Measurements from ENCODE around the gene SCAMP4. TPM values are rescaled to one million over a fixed set of nuclear protein-coding genes. Genes with fewer than 3 reads are reported as not detected.
A peak's percentile ranks its signal among the peaks of the same experiment; 100 is the strongest.

SCAMP4 gene
- total RNA-seq, 1 donor from 2014 or later: 322 TPM

DNA sequence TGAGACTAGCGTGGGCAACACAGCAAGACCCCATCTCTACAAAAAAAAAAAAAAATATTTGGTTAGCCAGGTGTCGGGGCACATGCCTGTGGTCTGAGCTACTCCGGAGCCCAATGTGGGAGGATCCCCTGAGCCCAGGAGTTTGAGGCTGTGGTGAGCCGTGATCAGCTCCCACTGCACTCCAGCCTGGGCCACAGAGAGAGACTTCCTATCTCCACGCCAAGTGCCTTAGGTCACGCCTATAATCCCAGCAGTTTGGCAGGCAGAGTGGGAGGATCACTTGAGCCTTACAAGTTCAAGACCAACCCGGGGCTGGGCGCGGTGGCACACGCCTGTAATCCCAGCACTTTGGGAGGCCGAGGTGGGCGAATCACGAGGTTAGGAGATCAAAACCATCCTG, 8.7 kb upstream of the SCAMP4 start:
- Histone ChIP-seq H3K9me3 (no peaks in the 10 kb centered on the region), H3K27ac (no peak overlapping the region), H3K4me1 (no peaks in the 10 kb centered on the region), H3K36me3 (no peaks in the 10 kb centered on the region), H3K4me3 (no peak overlapping the region), H3K27me3 (no peaks in the 10 kb centered on the region)
- TF ChIP-seq, protein P1, sequence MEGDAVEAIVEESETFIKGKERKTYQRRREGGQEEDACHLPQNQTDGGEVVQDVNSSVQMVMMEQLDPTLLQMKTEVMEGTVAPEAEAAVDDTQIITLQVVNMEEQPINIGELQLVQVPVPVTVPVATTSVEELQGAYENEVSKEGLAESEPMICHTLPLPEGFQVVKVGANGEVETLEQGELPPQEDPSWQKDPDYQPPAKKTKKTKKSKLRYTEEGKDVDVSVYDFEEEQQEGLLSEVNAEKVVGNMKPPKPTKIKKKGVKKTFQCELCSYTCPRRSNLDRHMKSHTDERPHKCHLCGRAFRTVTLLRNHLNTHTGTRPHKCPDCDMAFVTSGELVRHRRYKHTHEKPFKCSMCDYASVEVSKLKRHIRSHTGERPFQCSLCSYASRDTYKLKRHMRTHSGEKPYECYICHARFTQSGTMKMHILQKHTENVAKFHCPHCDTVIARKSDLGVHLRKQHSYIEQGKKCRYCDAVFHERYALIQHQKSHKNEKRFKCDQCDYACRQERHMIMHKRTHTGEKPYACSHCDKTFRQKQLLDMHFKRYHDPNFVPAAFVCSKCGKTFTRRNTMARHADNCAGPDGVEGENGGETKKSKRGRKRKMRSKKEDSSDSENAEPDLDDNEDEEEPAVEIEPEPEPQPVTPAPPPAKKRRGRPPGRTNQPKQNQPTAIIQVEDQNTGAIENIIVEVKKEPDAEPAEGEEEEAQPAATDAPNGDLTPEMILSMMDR (IDR thresholded peaks at IDR 0.05): no peak
- intact Hi-C loops (cut with DNase I): no loop called here
- no peak for DNase-seq (ENCODE audit: low spot score in 2 of 2)

DNA sequence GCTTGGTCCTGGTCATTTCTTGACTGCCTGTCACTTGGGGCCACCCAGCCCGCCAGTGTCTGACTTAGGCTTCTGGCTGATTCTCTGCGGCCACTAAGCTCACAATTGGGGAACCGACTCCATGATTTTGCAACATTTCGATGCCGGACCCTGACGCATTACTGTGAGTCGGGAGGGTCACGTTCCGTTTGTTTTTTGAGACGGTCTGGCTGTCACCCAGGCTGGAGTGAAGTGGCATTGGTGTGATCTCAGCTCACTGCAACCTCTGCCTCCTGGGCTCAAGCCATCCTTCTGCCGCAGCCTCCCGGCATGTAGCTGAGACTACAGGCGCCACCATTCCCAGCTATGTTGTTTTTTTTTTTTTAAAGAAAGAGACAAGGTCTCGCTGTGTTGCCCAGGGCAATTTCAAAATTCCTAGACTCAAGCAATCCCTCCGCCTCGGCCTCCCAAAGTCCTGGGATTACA, 3.2 kb upstream of the SCAMP4 start:
- TF ChIP-seq, protein P1 (IDR thresholded peaks at IDR 0.05): no peak
- intact Hi-C loops (cut with DNase I): loop anchor here (10.0 kb wide), 1 partner anchor 113 kb away; the partner anchor contains the start of gene BTBD2
- H3K4me1 ChIP-seq: peaks cover 8 to 13% of the 10 kb centered on the region in 2 donors
- no peaks in the 10 kb centered on the region for H3K36me3 ChIP-seq
- DNase-seq (ENCODE audit: low spot score in 2 of 2): peak in 1 of 2 donors; percentile 43
- peak overlapping the region; percentile 3 to 81 for H3K27ac ChIP-seq
- no peaks in the 10 kb centered on the region for H3K27me3 ChIP-seq
- H3K9me3 ChIP-seq: no peaks in the 10 kb centered on the region
- no peak overlapping the region for H3K4me3 ChIP-seq

DNA sequence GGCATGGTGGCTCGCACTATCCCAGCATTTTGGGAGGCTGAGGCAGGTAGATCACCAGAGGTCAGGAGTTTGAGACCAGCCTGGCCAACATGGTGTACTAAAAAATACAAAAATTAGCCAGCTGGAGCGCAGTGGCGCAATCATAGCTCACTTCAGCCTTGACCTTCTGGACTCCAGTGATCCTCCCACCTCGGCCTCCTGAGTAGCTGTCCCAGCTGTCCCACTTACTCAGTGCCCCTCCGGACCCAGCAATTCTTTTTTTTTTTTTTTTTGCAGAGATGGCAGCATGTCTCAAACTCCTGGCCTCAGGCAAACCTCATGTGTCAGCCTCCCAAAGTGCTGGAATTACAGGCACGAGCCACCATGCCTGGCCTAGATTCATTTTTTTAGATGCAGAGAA, 2.3 kb upstream of the SCAMP4 start:
- intact Hi-C loops (cut with DNase I): loop anchor here (10.0 kb wide), 1 partner anchor 112 kb away; the partner anchor contains the start of gene BTBD2
- peak overlapping the region; percentile 68 to 81 for H3K27ac ChIP-seq

DNA sequence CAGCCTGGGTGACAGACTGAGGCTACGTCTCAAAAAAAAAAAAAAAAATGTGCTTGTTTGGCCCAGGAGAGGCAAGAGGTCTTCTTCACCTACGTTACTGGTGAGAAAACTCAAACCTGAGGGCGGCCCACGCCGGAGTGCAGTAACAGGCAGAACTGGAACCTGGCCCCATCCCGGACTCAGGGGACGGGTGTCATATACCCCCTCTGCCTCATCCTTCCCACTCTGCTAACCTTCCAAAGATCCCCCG, 414 bp upstream of the SCAMP4 start:
- Histone ChIP-seq H3K4me3 (peak overlapping the region in 1 of 2 donors; percentile 73), H3K4me1 (peaks cover 8 to 13% of the 10 kb centered on the region in 2 donors)

More for the DNA sequence above, 2.3 kb upstream of the SCAMP4 start:
- H3K27me3 ChIP-seq: no peaks in the 10 kb centered on the region
- H3K4me1 ChIP-seq: peaks cover 8 to 13% of the 10 kb centered on the region in 2 donors
- H3K9me3 ChIP-seq: no peaks in the 10 kb centered on the region
- TF ChIP-seq, protein P1 (IDR thresholded peaks at IDR 0.05): no peak
- peak overlapping the region in 1 of 2 donors; percentile 26 for H3K4me3 ChIP-seq
- H3K36me3 ChIP-seq: no peaks in the 10 kb centered on the region
- DNase-seq (ENCODE audit: low spot score in 2 of 2): no peak

DNA sequence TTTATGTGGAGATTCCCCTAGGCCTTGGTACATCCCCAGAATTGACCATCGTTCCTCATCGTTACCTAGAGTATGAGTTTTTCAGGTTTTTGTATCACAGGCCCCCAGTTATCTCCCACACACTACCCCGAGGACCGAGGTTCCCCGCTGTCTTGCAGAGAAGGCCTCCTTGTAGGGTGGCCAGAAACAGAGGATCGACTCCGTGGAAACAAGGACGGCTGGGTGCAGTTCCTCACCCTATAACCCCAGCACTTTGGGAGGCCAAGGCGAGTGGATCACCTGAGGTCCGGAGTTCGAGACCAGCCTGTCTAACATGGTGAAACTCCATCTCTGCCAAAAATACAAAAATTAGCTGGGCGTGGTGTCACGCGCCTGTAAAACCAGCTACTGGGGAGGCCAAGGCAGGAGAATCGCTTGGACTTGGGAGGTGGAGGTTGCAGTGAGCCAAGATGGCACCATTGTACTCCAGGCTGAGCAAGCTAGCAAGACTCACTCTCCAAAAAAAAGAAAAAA, 720 bp downstream of the SCAMP4 start:
- TF ChIP-seq, protein P1 (IDR thresholded peaks at IDR 0.05): no peak
- H3K9me3 ChIP-seq: no peaks in the 10 kb centered on the region
- no peaks in the 10 kb centered on the region for H3K27me3 ChIP-seq
- H3K36me3 ChIP-seq: no peaks in the 10 kb centered on the region
- DNase-seq (ENCODE audit: low spot score in 2 of 2): no peak
- peaks cover 8 to 13% of the 10 kb centered on the region in 2 donors for H3K4me1 ChIP-seq
- H3K27ac ChIP-seq: peak overlapping the region; percentile 74 to 81
- H3K4me3 ChIP-seq: peak overlapping the region; percentile 73 to 82
- intact Hi-C loops (cut with DNase I): loop anchor here (1.0 to 10.0 kb wide), 3 partner anchors 21 to 109 kb away; partner anchors contain the start of genes ABHD17A and BTBD2

More for the DNA sequence above, 414 bp upstream of the SCAMP4 start:
- Histone ChIP-seq H3K9me3 (no peaks in the 10 kb centered on the region), H3K36me3 (no peaks in the 10 kb centered on the region), H3K27me3 (no peaks in the 10 kb centered on the region), H3K27ac (peak overlapping the region; percentile 66 to 81)
- no peak for DNase-seq (ENCODE audit: low spot score in 2 of 2)
- TF ChIP-seq, protein P1 (IDR thresholded peaks at IDR 0.05): no peak
- intact Hi-C loops (cut with DNase I): loop anchor here (1.0 to 10.0 kb wide), 3 partner anchors 20 to 110 kb away; partner anchors contain the start of genes ABHD17A and BTBD2
